GM06990 (cell line): Measurements from ENCODE around the gene GCSAM.

Source experiments
- DNase-seq: peaks from one replicate; pipeline ENCODE4 v3.0.0-alpha.2; 2011; ENCODE audit not compliant: insufficient read length; ENCODE audit errors: extremely low read depth
- H3K27me3 ChIP-seq: replicated peaks from 2 replicates; pipeline ENCODE4 v1.6.0; 2011; ENCODE audit warnings: low read length; ENCODE audit not compliant: control insufficient read depth, insufficient read depth
- H3K36me3 ChIP-seq: 2 replicates; pipeline ENCODE4 v1.5.1; 2011; ENCODE audit warnings: low read length; ENCODE audit not compliant: control insufficient read depth, insufficient read depth
- H3K4me3 ChIP-seq: replicated peaks from 2 replicates; pipeline ENCODE4 v1.5.1; 2011; ENCODE audit warnings: low read depth, mild to moderate bottlenecking, control low read depth, low read length
- CTCF ChIP-seq: IDR thresholded peaks from 2 replicates; pipeline ENCODE4 v1.5.1; 2011; ENCODE audit warnings: low read length, control low read depth, mild to moderate bottlenecking, inconsistent platforms; ENCODE audit not compliant: insufficient read depth, poor library complexity, severe bottlenecking

GCSAM gene

DNA sequence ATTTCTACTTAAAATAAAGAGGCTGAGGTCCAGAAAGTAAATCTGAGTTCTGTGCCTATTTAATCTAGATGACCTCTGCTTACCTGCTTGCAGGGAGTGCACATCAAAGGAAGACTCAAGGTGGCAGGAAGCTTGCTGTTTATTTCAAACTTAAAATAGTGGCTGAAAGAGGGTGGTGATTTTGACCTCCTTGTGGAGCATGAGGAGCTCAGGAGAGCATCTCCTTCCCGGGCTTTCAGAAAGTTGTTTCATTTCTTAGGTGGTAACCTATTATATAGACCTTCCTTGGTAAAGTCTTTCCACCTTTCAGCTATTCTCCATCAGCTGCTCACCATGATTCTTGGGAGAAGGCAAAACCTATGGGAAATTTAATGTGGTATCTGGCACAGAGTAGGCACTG lies 494 bp downstream of the GCSAM start:
- Histone ChIP-seq H3K4me3 (peak overlapping the region; percentile 74), H3K36me3 (peaks cover 3% of the 10 kb centered on the region; the same call in 1 of the 2 replicates), H3K27me3 (no peaks in the 10 kb centered on the region)
- no peak for DNase-seq
- TF ChIP-seq CTCF, result no peak

GRCh38 chr3:112132088-112132487 lies 960 bp downstream of the GCSAM start:
- peaks cover 3% of the 10 kb centered on the region; the same call in 1 of the 2 replicates for H3K36me3 ChIP-seq
- no peak for TF ChIP-seq CTCF
- no peak for DNase-seq
- H3K4me3 ChIP-seq, result peak overlapping the region; percentile 74
- no peaks in the 10 kb centered on the region for H3K27me3 ChIP-seq

- peaks cover 6% of the 10 kb centered on the region for H3K36me3 ChIP-seq
- no peak for TF ChIP-seq CTCF
- DNase-seq, result no peak
- peak overlapping the region; percentile 74 for H3K4me3 ChIP-seq
- no peaks in the 10 kb centered on the region for H3K27me3 ChIP-seq
These were observed 1.9 kb downstream of the GCSAM start for GRCh38 chr3:112131111-112131510.

DNA sequence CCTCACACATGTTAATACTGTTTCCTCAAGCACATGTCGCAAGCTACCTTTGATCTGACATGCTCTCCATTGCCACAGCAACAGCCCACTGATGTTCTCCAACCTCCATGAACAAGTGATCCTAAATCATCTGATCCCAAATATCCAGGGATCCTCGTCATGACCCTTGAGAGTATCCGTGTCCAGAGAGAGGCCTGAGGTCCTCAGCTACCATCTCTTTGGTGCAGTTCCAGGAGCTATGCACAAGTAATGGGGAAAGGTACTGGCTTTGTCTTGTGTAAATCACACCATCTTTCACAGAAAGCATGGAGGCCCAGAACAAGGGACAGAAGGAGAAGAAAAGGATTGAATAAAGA lies 2.4 kb downstream of the GCSAM start:
- Histone ChIP-seq H3K4me3 (peak overlapping the region; percentile 74), H3K36me3 (peaks cover 10% of the 10 kb centered on the region), H3K27me3 (no peaks in the 10 kb centered on the region)
- no peak for DNase-seq
- TF ChIP-seq CTCF, result no peak

- no peaks in the 10 kb centered on the region for H3K27me3 ChIP-seq
- no peak for DNase-seq
- peak overlapping the region; percentile 74 for H3K4me3 ChIP-seq
- H3K36me3 ChIP-seq, result peaks cover 15% of the 10 kb centered on the region
- TF ChIP-seq CTCF, result no peak
These were observed 3.0 kb downstream of the GCSAM start for GRCh38 chr3:112129925-112130637.
